Measurements from ENCODE around the gene CHID1.

- TF ChIP-seq POLR2A (IDR thresholded peaks at IDR 0.05) (no peak), CTCF (IDR thresholded peaks at IDR 0.05) (no peak)
Observed at GRCh38 chr11:933142-933851, 22.7 kb upstream of the CHID1 start.

All from right lobe of liver (tissue), 4 donors.